H9 (cell line): ENCODE results near the gene FAM131C. TPM values are rescaled to one million over a fixed set of nuclear protein-coding genes. Genes with fewer than 3 reads are reported as not detected.

Experiments
- DNase-seq: peaks from one replicate; pipeline ENCODE4 v3.0.0-alpha.2; 2017
- H2AFZ ChIP-seq: one replicate; pipeline ENCODE4 v1.6.1; 2013; ENCODE audit warnings: mild to moderate bottlenecking, low read length, control low read depth, moderate library complexity
- H2AK5ac ChIP-seq: 2 replicates; pipeline ENCODE4 v1.6.1; 2013; ENCODE audit warnings: low read length, control low read depth, mixed read lengths; ENCODE audit not compliant: insufficient read length
- H2BK120ac ChIP-seq: one replicate; pipeline ENCODE4 v1.6.1; 2013; ENCODE audit warnings: low read depth, mild to moderate bottlenecking, low read length, control low read depth, inconsistent platforms; ENCODE audit not compliant: poor library complexity, severe bottlenecking
- H2BK12ac ChIP-seq: 2 replicates; pipeline ENCODE4 v1.6.1; 2013; ENCODE audit warnings: low read length, control low read depth, mixed read lengths, low read depth; ENCODE audit not compliant: insufficient read length
- H2BK15ac ChIP-seq: 2 replicates; pipeline ENCODE4 v1.6.1; 2013; ENCODE audit warnings: low read depth, low read length, control low read depth
- H2BK20ac ChIP-seq: one replicate; pipeline ENCODE4 v1.6.1; 2013; ENCODE audit warnings: low read depth, mild to moderate bottlenecking, low read length, control low read depth, inconsistent platforms; ENCODE audit not compliant: poor library complexity, severe bottlenecking
- H2BK5ac ChIP-seq: 2 replicates; pipeline ENCODE4 v1.6.1; 2013; ENCODE audit warnings: low read length, control low read depth, mixed read lengths; ENCODE audit not compliant: insufficient read length
- H3K14ac ChIP-seq: 2 replicates; pipeline ENCODE4 v1.6.1; 2013; ENCODE audit warnings: low read length, control low read depth; ENCODE audit not compliant: insufficient read depth
- H3K18ac ChIP-seq: 2 replicates; pipeline ENCODE4 v1.6.1; 2013; ENCODE audit warnings: low read depth, mild to moderate bottlenecking, mixed read lengths, low read length, control low read depth; ENCODE audit not compliant: insufficient read length
- H3K23ac ChIP-seq: 2 replicates; pipeline ENCODE4 v1.6.1; 2013; ENCODE audit warnings: low read length, control low read depth, mixed read lengths, low read depth; ENCODE audit not compliant: insufficient read length
- H3K23me2 ChIP-seq: 2 replicates; pipeline ENCODE4 v1.6.1; 2013; ENCODE audit warnings: low read depth, mild to moderate bottlenecking, mixed read lengths, low read length, control low read depth; ENCODE audit not compliant: insufficient read length, poor library complexity, severe bottlenecking
- H3K27ac ChIP-seq: 2 replicates; pipeline ENCODE4 v1.5.1; 2013; ENCODE audit warnings: low read length, control low read depth, mixed read lengths, low read depth; ENCODE audit not compliant: insufficient read length
- H3K27me3 ChIP-seq: 2 replicates; pipeline ENCODE4 v1.6.1; 2013; ENCODE audit warnings: low read length, control low read depth, inconsistent platforms; ENCODE audit not compliant: insufficient read depth
- H3K4ac ChIP-seq: 2 replicates; pipeline ENCODE4 v1.6.1; 2013; ENCODE audit warnings: low read depth, mild to moderate bottlenecking, control low read depth, inconsistent platforms, low read length, moderate library complexity
- H3K4me1 ChIP-seq: 2 replicates; pipeline ENCODE4 v1.6.1; 2013; ENCODE audit warnings: low read length, control low read depth, inconsistent platforms; ENCODE audit not compliant: insufficient read depth
- H3K4me2 ChIP-seq: 2 replicates; pipeline ENCODE4 v1.6.1; 2013; ENCODE audit warnings: low read length, control low read depth, mixed read lengths; ENCODE audit not compliant: insufficient read length, insufficient read depth
- H3K56ac ChIP-seq: 2 replicates; pipeline ENCODE4 v1.6.1; 2013; ENCODE audit warnings: low read depth, mild to moderate bottlenecking, mixed read lengths, low read length, control low read depth; ENCODE audit not compliant: insufficient read length
- H3K79me1 ChIP-seq: 2 replicates; pipeline ENCODE4 v1.6.1; 2013; ENCODE audit warnings: low read depth, mild to moderate bottlenecking, moderate library complexity, low read length, control low read depth, inconsistent platforms; ENCODE audit not compliant: insufficient read depth, poor library complexity, severe bottlenecking
- H3K79me2 ChIP-seq: 2 replicates; pipeline ENCODE4 v1.6.1; 2013; ENCODE audit warnings: low read length, control low read depth, inconsistent platforms; ENCODE audit not compliant: insufficient read depth
- H3K9ac ChIP-seq: 2 replicates; pipeline ENCODE4 v1.6.1; 2013; ENCODE audit warnings: low read length, control low read depth, mixed read lengths; ENCODE audit not compliant: insufficient read length; ENCODE audit errors: extremely low read depth
- H3K9me3 ChIP-seq: one replicate; pipeline ENCODE4 v1.6.1; 2013; ENCODE audit warnings: low read depth, low read length, inconsistent platforms; ENCODE audit not compliant: control insufficient read depth
- H3T11ph ChIP-seq: one replicate; pipeline ENCODE4 v1.6.1; 2013; ENCODE audit warnings: mild to moderate bottlenecking, low read length, control low read depth, inconsistent platforms
- H4K20me1 ChIP-seq: one replicate; pipeline ENCODE4 v1.6.1; 2013; ENCODE audit not compliant: control insufficient read depth, insufficient read length, insufficient read depth
- H4K5ac ChIP-seq: 2 replicates; pipeline ENCODE4 v1.6.1; 2013; ENCODE audit warnings: low read depth, mild to moderate bottlenecking, mixed read lengths, low read length, control low read depth; ENCODE audit not compliant: insufficient read length
- H4K8ac ChIP-seq: replicated peaks from 2 replicates; pipeline ENCODE4 v1.6.1; 2013; ENCODE audit warnings: low read length, control low read depth, mixed read lengths, low read depth; ENCODE audit not compliant: insufficient read length
- H4K91ac ChIP-seq: 2 replicates; pipeline ENCODE4 v1.6.1; 2013; ENCODE audit warnings: low read depth, mild to moderate bottlenecking, moderate library complexity, mixed read lengths, low read length, control low read depth; ENCODE audit not compliant: insufficient read length
- H3K27ac Mint-ChIP-seq, 3 experiments: 2 replicates in 2 of 3; 3 replicates in 1 of 3; pipeline ENCODE4 v1.8.0; 2020 to 2021; ENCODE audit warnings: mixed read lengths in 3 of 3, mild to moderate bottlenecking in 1 of 3, moderate library complexity in 1 of 3
- H3K27me3 Mint-ChIP-seq: 2 replicates; pipeline ENCODE4 v1.8.0; 2021; ENCODE audit warnings: low read depth, mild to moderate bottlenecking, moderate library complexity, mixed read lengths
- H3K36me3 Mint-ChIP-seq, 3 experiments: 2 replicates in 2 of 3; 3 replicates in 1 of 3; pipeline ENCODE4 v1.8.0; 2020 to 2021; ENCODE audit warnings: low read depth in 3 of 3, mixed read lengths in 3 of 3; ENCODE audit not compliant: insufficient read depth in 1 of 3
- H3K4me1 Mint-ChIP-seq, 2 experiments: 2 replicates each; pipeline ENCODE4 v1.8.0; 2020; ENCODE audit warnings: mixed read lengths in 2 of 2
- H3K4me3 Mint-ChIP-seq, 2 experiments: 2 replicates in 1 of 2; 3 replicates in 1 of 2; pipeline ENCODE4 v1.8.0; 2020 to 2021; ENCODE audit warnings: mild to moderate bottlenecking in 2 of 2, mixed read lengths in 2 of 2, moderate library complexity in 1 of 2
- H3K9me3 Mint-ChIP-seq, 2 experiments: 2 replicates in 1 of 2; 3 replicates in 1 of 2; pipeline ENCODE4 v1.8.0; 2020; ENCODE audit warnings: mild to moderate bottlenecking in 2 of 2, mixed read lengths in 2 of 2, moderate library complexity in 1 of 2
- WGBS: extraction: QIAGEN DNeasy Blood & Tissue Kit; methylation state at CpG from one replicate; pipeline ENCODE4 v1.1.7; 2013; ENCODE audit warnings: missing lambda C conversion rate, low lambda C conversion rate, mixed read lengths; ENCODE audit not compliant: insufficient read length; ENCODE audit errors: extremely low coverage; 5-methylcytosine and 5-hydroxymethylcytosine counted together
- total RNA-seq: library from RNA; stranded (reverse); gene quantifications from 2 replicates; pipeline ENCODE4 v1.2.1, GENCODE V29; 2021
- TF ChIP-seq, protein P1 (sequence below): fragments of 200-600 bp; sonication (generic); conservative IDR thresholded peaks from 3 replicates; pipeline ENCODE4 v1.8.0; 2021; ENCODE audit warnings: antibody characterized with exemption, mild to moderate bottlenecking

The FAM131C gene
- total RNA-seq, 1 experiment from 2014 or later, result 0.61 TPM

DNA sequence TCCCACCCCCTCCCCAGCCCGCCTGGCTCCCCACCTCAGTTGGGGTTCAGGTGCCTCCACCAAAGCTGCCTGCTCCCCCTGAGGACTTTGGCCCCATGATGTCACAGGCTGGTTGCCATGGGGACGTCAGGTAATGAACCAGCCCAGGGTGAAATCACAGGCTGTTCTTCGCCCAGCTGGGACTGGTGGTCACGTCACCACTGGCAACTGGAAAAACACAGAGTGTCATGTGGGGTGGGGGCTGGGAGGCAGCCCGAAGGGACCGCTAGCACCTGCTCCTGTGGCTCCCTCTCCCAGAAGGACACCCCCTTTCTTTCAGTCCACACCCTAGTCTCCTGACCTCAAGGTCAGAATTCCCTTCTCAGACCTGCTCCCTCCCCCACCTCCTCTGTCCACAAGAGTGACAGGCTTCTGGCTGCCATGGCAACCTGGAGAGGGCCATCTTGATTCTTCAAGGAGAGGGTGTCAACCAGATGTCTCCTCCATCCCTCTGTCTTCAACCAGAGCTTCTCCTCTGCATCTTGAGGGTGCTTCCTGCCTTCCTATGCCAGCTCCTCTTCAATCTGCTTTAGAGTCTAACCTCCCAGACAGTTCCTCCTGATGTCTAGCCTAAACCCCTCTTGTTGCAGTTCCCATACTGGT lies 6.2 kb downstream of the FAM131C start:
- TF ChIP-seq, protein P1, sequence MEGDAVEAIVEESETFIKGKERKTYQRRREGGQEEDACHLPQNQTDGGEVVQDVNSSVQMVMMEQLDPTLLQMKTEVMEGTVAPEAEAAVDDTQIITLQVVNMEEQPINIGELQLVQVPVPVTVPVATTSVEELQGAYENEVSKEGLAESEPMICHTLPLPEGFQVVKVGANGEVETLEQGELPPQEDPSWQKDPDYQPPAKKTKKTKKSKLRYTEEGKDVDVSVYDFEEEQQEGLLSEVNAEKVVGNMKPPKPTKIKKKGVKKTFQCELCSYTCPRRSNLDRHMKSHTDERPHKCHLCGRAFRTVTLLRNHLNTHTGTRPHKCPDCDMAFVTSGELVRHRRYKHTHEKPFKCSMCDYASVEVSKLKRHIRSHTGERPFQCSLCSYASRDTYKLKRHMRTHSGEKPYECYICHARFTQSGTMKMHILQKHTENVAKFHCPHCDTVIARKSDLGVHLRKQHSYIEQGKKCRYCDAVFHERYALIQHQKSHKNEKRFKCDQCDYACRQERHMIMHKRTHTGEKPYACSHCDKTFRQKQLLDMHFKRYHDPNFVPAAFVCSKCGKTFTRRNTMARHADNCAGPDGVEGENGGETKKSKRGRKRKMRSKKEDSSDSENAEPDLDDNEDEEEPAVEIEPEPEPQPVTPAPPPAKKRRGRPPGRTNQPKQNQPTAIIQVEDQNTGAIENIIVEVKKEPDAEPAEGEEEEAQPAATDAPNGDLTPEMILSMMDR, result no peak
- WGBS, result no CpG with 5 or more reads among the region's 6 CpGs
- H2BK20ac ChIP-seq, result no peak overlapping the region
- H3T11ph ChIP-seq, result no peak overlapping the region
- H2AK5ac ChIP-seq, result no peak overlapping the region
- Mint-ChIP-seq H3K9me3 (no peaks in the 10 kb centered on the region), H3K27me3 (peaks cover 39% of the 10 kb centered on the region), H3K4me1 (peaks cover 33 to 48% of the 10 kb centered on the region in 2 experiments), H3K36me3 (no peaks in the 10 kb centered on the region), H3K4me3 (no peak overlapping the region), H3K27ac (no peak overlapping the region)
- no peak overlapping the region for H3K9ac ChIP-seq
- peak overlapping the region; percentile 7 for H3K18ac ChIP-seq
- H3K23me2 ChIP-seq, result no peaks in the 10 kb centered on the region
- no peaks in the 10 kb centered on the region for H4K20me1 ChIP-seq
- no peaks in the 10 kb centered on the region for H3K79me1 ChIP-seq
- peaks cover 3% of the 10 kb centered on the region; the same call in 1 of the 2 replicates for H3K4me1 ChIP-seq
- no peak overlapping the region for H4K91ac ChIP-seq
- H2BK15ac ChIP-seq, result no peak overlapping the region
- H3K27me3 ChIP-seq, result no peaks in the 10 kb centered on the region; the same call in 1 of the 2 replicates
- no peak overlapping the region for H2BK12ac ChIP-seq
- H3K14ac ChIP-seq, result no peak overlapping the region; the same call in 1 of the 2 replicates
- no peak overlapping the region for H2AFZ ChIP-seq
- H4K5ac ChIP-seq, result no peak overlapping the region
- no peak overlapping the region for H3K56ac ChIP-seq
- H3K9me3 ChIP-seq, result no peaks in the 10 kb centered on the region
- H3K27ac ChIP-seq, result no peak overlapping the region
- no peak overlapping the region for H3K23ac ChIP-seq
- H4K8ac ChIP-seq, result no peak overlapping the region
- H3K4ac ChIP-seq, result no peak overlapping the region
- DNase-seq, result no peak
- H2BK5ac ChIP-seq, result no peak overlapping the region
- H3K79me2 ChIP-seq, result no peaks in the 10 kb centered on the region
- H3K4me2 ChIP-seq, result no peak overlapping the region
- H2BK120ac ChIP-seq, result no peak overlapping the region
